Subcutaneous adipose tissue (tissue), 4 donors: Measurements from ENCODE around the gene CCDC30. TPM values are rescaled to one million over a fixed set of nuclear protein-coding genes. Genes with fewer than 3 reads are reported as not detected.

Experiments
- CTCF ChIP-seq: fragments of 450-650 bp; IDR thresholded peaks from one replicate; pipeline ENCODE4 v1.5.1; 2016; ENCODE audit warnings: low read depth, mild to moderate bottlenecking, control low read depth, antibody characterized with exemption, moderate library complexity
- total RNA-seq, 4 donors: library from RNA; depleted of rRNA; stranded (reverse); fragments of >200 nt; gene quantifications; one replicate each; pipeline ENCODE4 v1.1.0, GENCODE V29; 2016

CCDC30 gene
- total RNA-seq, 4 donors from 2014 or later, result 1.9 to 3.9 (median 2.3) TPM

GRCh38 chr1:42557230-42557851 lies 94.3 kb downstream of the CCDC30 start:
- TF ChIP-seq CTCF, result no peak

- no peak for TF ChIP-seq CTCF
Measured at GRCh38 chr1:42567038-42567437, 104.0 kb downstream of the CCDC30 start.

GRCh38 chr1:42576935-42577334 lies 113.8 kb downstream of the CCDC30 start:
- TF ChIP-seq CTCF, result no peak

- TF ChIP-seq CTCF, result no peak
Measured at GRCh38 chr1:42586016-42586415, 122.9 kb downstream of the CCDC30 start.

- TF ChIP-seq CTCF, result no peak
Measured at GRCh38 chr1:42587753-42588152, 124.7 kb downstream of the CCDC30 start.

- TF ChIP-seq CTCF, result no peak
Measured at GRCh38 chr1:42592811-42593210, 129.7 kb downstream of the CCDC30 start.

GRCh38 chr1:42593486-42594100 lies 130.5 kb downstream of the CCDC30 start:
- no peak for TF ChIP-seq CTCF
